Esophagus squamous epithelium (tissue), 4 donors: ENCODE data around the gene TMEFF1.

ENCODE experiments used
- CTCF ChIP-seq, 6 experiments: fragments of 450-650 bp in 4 of 6; fragments of 200-600 bp in 2 of 6; sonication (generic) in 2 of 6; IDR thresholded peaks; one replicate each; pipeline ENCODE4 v1.5.1; 2016 to 2019; ENCODE audit warnings: antibody characterized with exemption in 6 of 6, mild to moderate bottlenecking in 4 of 6, moderate library complexity in 4 of 6
- POLR2A ChIP-seq, 4 donors: fragments of 450-650 bp; IDR thresholded peaks; one replicate each; pipeline ENCODE4 v1.6.1; 2017; ENCODE audit warnings: antibody characterized with exemption in 4 of 4, mild to moderate bottlenecking in 4 of 4, moderate library complexity in 3 of 4

GRCh38 chr9:100591139-100591538, 118.2 kb downstream of the TMEFF1 start:
- TF ChIP-seq CTCF (IDR thresholded peaks at IDR 0.05) (no peak), POLR2A (IDR thresholded peaks at IDR 0.05) (no peak)
